HG02610 (cell line): ENCODE measurements around the gene TIAM1.

Experiments used
- ATAC-seq: cut with Tn5 transposase; IDR thresholded peaks from one replicate; pipeline ENCODE4 v1.9.1; 2021; ENCODE audit warnings: mild to moderate bottlenecking, moderate library complexity; ENCODE audit not compliant: unreplicated experiment

TIAM1 gene

GRCh38 chr21:31103571-31104265 lies 240.3 kb downstream of the TIAM1 start:
- no peak for ATAC-seq

GRCh38 chr21:31103163-31103562 lies 240.9 kb downstream of the TIAM1 start:
- no peak for ATAC-seq

GRCh38 chr21:31099122-31099521 lies 244.9 kb downstream of the TIAM1 start:
- no peak for ATAC-seq

- ATAC-seq = peak; percentile 70
Observed at GRCh38 chr21:31098576-31099005, 245.5 kb downstream of the TIAM1 start.

DNA sequence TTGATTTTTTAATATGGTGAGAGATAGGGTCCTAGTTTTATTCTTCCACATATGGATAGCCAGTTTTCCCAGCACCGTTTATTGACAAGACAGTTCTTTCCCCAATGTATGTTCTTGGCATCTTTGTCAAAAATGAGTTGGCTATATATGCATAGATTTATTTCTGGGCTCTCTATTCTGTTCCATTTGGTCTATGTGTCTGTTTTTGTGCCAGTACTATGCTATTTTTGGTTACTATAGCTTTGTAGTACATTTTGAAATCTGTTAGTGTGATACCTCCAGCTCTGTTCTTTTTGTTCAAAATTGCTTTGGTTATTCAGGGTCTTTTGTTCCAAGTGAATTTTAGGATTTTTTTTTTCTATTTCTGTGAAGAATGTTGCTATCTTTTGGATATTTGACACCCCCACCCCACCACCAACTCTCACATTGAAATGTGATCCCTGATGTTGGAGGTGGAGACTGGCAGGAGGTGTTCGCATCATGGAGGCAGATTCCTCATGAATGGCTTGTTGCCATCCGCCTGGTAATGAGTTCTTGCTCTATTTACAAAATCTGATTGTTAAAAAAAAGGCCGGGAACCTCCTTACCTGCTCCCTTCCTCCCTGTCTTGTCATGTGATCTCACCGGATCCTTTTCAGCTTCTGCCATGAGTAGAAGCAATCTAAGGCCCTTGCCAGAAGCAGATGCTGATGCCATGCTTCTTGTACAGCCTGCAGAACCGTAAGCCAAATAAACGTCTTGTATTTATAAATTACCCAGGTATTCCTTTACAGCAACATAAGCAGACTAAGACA lies 251.0 kb downstream of the TIAM1 start:
- ATAC-seq = no peak

GRCh38 chr21:31090376-31090775 lies 253.7 kb downstream of the TIAM1 start:
- ATAC-seq = no peak

GRCh38 chr21:31088474-31088751 lies 255.6 kb downstream of the TIAM1 start:
- no peak for ATAC-seq

DNA sequence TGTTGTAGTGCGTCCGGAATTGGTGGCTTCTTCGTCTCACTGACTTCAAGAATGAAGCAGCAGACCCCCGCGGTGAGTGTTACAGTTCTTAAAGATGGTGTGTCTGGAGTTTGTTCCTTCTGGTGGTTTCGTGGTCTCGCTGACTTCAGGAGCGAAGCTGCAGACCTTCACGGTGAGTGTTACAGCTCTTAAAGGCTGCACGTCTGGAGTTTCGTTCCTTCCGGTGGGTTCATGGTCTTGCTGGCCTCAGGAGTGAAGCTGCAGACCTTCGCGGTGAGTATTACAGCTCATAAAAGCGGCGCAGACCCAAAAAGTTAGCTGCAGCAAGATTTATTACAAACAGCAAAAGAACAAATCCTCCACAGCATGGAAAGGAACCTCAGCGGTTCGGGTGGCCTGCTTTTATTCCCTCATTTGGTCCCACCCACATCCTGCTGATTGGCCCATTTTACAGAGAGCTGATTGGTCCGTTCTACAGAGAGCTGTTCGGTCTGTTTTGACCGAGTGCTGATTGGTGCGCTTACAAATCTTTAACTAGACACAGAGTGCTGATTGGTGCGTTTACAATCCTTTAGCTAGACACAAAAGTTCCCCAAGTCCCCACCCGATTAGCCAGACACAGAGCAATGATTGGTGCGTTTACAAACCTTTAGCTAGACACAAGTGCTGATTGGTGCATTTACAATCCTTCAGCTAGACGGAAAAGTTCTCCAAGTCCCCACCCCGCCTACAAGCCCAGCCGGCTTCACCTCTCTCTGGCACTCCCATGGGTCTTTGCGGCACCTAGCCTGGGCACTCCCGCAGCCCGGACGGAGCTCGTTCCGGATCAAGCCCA lies 256.2 kb downstream of the TIAM1 start:
- no peak for ATAC-seq

GRCh38 chr21:31084689-31085088 lies 259.4 kb downstream of the TIAM1 start:
- ATAC-seq = no peak

DNA sequence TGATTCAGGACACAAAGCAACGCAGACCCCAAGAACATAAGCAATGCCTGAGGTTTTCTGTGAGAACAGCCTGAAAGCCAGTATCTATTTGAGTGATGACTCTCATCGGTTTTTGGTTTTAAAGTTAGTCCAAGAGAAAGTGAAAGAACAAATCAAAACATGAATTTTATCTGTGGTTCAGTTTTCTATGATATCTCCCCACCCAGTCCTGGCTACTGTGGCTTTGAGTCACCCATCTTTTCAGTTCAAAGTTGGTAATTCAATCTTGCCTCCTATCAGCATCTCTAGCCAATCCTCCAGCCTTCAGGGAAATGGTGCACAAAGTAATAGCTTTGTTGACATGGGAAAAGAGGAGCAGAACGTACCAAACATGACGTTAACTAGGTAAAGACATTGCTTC lies 265.3 kb downstream of the TIAM1 start:
- ATAC-seq = no peak

GRCh38 chr21:31078216-31078615 lies 265.8 kb downstream of the TIAM1 start:
- no peak for ATAC-seq

DNA sequence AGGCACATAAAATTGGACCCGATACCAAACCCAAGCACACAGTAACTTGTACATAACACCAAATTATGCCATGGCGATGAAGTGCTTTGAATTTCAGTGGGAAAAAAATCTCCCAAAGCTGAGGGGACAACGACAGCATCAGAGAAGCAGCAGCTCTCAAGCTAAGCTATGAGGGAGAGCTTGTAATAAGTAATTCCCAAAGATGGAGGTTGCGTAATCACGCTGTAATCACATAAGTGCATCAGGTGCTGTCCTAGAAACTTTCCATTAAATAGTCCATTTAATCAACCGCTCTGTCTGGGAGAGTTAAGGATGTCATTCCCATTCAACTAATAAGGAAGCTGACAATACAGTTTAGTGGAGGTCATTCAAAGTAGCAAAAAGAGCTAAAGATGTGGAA lies 268.2 kb downstream of the TIAM1 start:
- no peak for ATAC-seq

GRCh38 chr21:31072533-31072932 lies 271.5 kb downstream of the TIAM1 start:
- no peak for ATAC-seq
